SJSA1 (cell line): ENCODE data around the gene LMO1. TPM values are rescaled to one million over a fixed set of nuclear protein-coding genes. Genes with fewer than 3 reads are reported as not detected.
A peak's percentile ranks its signal among the peaks of the same experiment; 100 is the strongest.

Experiments
- DNase-seq, 2 experiments: peaks; one replicate each; pipeline ENCODE4 v3.0.0-alpha.2; 2015 to 2020; ENCODE audit warnings: low spot score in 2 of 2, low read depth in 1 of 2
- H3K27ac ChIP-seq: fragments of 250-450 bp; sonication (Bioruptor Pico); 2 replicates; pipeline ENCODE4 v1.5.1; 2020; ENCODE audit warnings: mild to moderate bottlenecking, moderate library complexity
- H3K27me3 ChIP-seq: fragments of 250-450 bp; sonication (Bioruptor Pico); replicated peaks from 2 replicates; pipeline ENCODE4 v1.5.1; 2020; ENCODE audit warnings: mild to moderate bottlenecking, moderate library complexity
- H3K36me3 ChIP-seq: fragments of 250-450 bp; sonication (Bioruptor Pico); 2 replicates; pipeline ENCODE4 v1.5.1; 2020; ENCODE audit warnings: mild to moderate bottlenecking
- H3K4me1 ChIP-seq: fragments of 250-450 bp; sonication (Bioruptor Pico); replicated peaks from 2 replicates; pipeline ENCODE4 v1.6.1; 2021; ENCODE audit warnings: mild to moderate bottlenecking
- H3K4me3 ChIP-seq: fragments of 250-450 bp; sonication (Bioruptor Pico); 2 replicates; pipeline ENCODE4 v1.5.1; 2020; ENCODE audit warnings: mild to moderate bottlenecking
- H3K9me3 ChIP-seq: fragments of 250-450 bp; sonication (Bioruptor Pico); replicated peaks from 2 replicates; pipeline ENCODE4 v1.5.1; 2020; ENCODE audit warnings: mild to moderate bottlenecking
- total RNA-seq: library from RNA; depleted of rRNA; stranded (reverse); fragments of >200 nt; shearing (Covaris generic); gene quantifications from 2 replicates; pipeline ENCODE4 v1.2.3, GENCODE V29; 2014; rRNA removed

Gene LMO1
- total RNA-seq, result not detected in 2 replicates

DNA sequence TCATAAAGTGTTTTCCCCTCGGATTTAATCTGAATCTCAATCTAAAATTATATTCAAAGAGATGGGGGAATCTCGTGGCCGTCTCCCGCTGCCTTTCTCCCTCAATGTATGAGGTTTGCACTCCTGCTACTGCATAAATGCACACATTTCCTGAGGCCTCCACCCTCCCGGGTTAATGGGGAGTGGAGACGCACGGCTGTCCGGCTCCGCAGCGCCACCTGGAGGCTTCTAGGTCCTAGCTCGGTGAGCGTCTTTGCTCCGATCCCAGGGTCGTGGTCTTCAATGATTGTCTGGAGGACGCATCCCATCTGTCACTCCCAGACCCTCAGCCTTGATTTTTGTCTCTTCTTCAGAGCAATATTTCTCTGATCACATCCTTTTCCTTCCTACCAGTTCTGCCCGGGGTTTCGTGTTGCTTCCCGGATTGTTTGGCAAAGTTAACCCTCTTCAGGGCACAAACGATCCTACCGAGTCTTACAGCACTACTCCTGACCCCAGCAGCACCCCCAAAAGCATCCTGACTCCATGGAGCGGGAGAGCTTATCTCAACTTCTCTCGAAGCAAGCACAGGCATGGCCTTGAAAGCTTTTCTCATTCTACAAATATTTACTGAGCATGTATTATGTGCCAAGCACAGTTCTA is at the start of gene LMO1:
Gene LMO1, minus strand, starts transcription at position 110 of the 642 bp plus-strand sequence. CDS start 516 bp downstream, outside the sequence.
- H3K4me1 ChIP-seq, result 0 out of 2 replicates have a peak, but pooled peaks cover 4% of the 10 kb centered on the region

DNA sequence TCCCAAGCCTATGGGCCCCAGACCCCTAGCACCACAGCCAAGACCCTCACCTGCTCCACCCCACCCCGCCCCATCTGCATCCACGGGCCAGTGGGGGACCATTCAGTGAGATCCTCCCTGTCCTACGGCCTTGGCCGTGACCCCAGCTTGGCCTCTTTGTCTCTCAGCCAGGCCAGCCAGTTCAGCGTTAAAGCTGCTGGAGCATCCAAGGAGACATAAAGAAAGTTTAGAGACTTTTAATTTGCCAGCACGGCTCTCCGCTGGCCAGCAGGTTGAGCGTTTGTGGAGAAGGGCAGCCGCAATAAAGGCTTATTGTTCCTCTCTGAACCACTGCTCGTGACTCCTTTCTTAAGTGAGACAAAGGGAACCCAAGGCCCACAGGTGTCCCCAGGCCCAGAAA is 49.3 kb upstream of the LMO1 start:
- DNase-seq, result no peak
- no peaks in the 10 kb centered on the region for H3K27me3 ChIP-seq
- H3K9me3 ChIP-seq, result no peaks in the 10 kb centered on the region

More for the DNA sequence above, at the start of gene LMO1:
- Histone ChIP-seq H3K27me3 (peaks cover 33% of the 10 kb centered on the region), H3K4me3 (no peak within 1 kb of the TSS), H3K9me3 (no peaks in the 10 kb centered on the region), H3K36me3 (no peaks in the 10 kb centered on the region), H3K27ac (no peak within 1 kb of the TSS)
- peak; percentile 21 to 61 for DNase-seq

DNA sequence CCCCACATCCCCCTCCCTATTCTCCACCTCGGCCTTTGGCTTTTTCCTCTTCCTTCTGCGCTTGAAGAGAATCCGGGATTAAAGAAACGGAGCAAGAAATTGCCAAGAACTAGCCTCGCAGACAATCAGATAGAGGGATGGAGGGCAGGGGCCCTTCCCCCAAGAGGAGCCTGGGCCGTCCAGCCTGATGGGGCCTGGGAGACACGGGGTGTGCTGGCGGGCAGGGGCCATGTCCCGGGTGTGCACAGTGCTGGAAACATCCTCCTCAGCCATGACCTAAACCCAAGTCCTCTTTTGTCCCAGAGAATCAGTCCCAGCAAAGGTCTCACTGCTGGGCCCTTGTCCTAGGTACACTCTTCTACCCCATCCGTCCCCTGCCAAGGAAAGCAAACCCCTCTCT is 47.7 kb upstream of the LMO1 start:
- DNase-seq, result no peak
- no peaks in the 10 kb centered on the region for H3K4me1 ChIP-seq
- no peaks in the 10 kb centered on the region for H3K36me3 ChIP-seq
- H3K27ac ChIP-seq, result no peak overlapping the region
- no peak overlapping the region for H3K4me3 ChIP-seq
- no peaks in the 10 kb centered on the region for H3K27me3 ChIP-seq
- no peaks in the 10 kb centered on the region for H3K9me3 ChIP-seq

More for the DNA sequence above, 49.3 kb upstream of the LMO1 start:
- no peaks in the 10 kb centered on the region for H3K4me1 ChIP-seq
- H3K4me3 ChIP-seq, result no peak overlapping the region
- H3K27ac ChIP-seq, result no peak overlapping the region
- no peaks in the 10 kb centered on the region for H3K36me3 ChIP-seq

DNA sequence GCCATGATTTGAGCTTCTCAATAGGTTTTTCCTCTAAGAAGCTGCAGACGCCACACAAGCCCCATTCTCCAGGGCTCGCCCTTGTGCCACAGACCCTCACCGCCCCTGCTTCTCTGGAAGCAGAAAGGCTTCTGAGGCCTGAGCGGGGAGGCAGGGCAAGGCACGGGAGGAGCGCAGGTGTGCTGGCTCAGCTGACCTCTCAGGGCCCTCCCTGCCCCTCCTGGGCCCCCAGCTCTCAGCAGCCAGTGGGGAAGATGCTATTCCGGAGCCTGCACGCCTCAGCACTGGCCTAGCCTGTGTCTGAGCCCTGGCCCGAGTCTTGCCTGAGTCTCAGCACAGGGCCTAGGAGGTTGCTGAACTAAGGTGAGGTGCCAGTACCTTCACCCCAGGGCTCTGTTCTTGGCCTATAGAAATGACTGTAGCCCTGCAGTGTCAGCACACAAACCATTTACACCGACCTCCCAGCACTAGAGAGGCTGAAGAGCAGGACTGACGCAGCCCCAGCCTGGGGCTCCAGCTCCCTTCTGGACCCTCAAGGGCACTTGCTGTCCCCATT is 47.1 kb upstream of the LMO1 start:
- no peaks in the 10 kb centered on the region for H3K9me3 ChIP-seq
- H3K27ac ChIP-seq, result no peak overlapping the region
- no peaks in the 10 kb centered on the region for H3K4me1 ChIP-seq
- no peaks in the 10 kb centered on the region for H3K36me3 ChIP-seq
- H3K4me3 ChIP-seq, result no peak overlapping the region
- DNase-seq, result no peak
- no peaks in the 10 kb centered on the region for H3K27me3 ChIP-seq

DNA sequence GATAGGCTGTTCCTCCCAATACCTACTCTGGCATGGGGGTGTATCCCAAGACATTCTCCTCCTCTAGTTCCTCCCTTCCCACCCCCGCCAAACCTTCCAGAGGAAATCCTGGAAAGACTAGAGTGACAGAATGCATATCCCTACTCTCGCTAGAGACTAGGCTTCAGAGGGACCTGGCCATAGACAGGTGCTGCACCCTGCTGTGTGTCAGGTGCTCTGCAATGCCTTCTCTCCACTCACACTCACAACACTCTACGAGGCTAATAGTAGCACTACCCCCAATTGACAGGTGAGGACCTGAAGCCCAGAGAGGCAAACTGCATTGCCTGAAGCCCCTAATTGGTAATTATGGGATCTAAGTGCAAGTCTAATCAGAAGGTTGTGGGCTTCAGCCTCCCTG is 46.2 kb upstream of the LMO1 start:
- no peak for DNase-seq
- Histone ChIP-seq H3K4me1 (no peaks in the 10 kb centered on the region), H3K27ac (no peak overlapping the region), H3K27me3 (no peaks in the 10 kb centered on the region), H3K9me3 (no peaks in the 10 kb centered on the region), H3K4me3 (no peak overlapping the region), H3K36me3 (no peaks in the 10 kb centered on the region)

DNA sequence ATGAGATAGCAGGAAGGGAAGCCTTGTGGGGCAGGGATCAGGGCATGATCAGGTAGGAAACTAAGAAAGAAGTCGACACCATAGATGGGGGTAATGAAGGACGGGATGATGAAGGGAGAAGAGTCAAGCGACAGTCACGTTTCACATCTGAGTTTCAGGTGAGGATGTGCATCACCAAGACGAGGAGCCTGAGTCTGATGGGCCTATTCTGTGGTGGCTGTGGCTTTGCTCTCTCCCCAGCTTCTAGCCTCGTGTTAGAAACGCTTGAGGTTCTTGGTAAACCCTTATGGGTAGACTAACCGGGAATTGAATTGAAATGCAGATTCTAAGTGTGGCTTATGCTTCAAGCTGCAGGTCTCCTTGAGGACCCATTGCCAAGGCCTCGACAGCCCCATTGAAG is 45.6 kb upstream of the LMO1 start:
- DNase-seq, result no peak
- no peaks in the 10 kb centered on the region for H3K4me1 ChIP-seq
- H3K9me3 ChIP-seq, result no peaks in the 10 kb centered on the region
- H3K4me3 ChIP-seq, result no peak overlapping the region
- H3K36me3 ChIP-seq, result no peaks in the 10 kb centered on the region
- H3K27me3 ChIP-seq, result no peaks in the 10 kb centered on the region
- H3K27ac ChIP-seq, result no peak overlapping the region

DNA sequence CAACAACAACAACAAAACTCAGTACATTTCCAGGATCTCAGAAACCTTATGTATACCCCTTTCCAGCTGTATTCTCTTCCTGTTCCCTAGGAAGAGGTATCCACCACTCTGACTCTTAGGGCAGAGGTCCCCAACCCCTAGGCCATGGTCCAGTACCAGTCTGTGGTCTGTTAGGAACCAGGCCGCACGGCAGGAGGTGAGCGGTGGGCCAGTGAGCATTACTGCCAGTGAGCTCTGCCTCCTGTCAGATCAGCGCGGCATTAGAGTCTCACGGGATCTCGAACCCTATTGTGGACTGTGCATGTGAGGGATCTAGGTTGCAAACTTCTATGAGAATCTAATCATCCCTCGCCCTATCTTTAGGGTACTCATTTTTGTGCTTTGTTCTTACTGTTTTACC is 43.9 kb upstream of the LMO1 start:
- H3K4me3 ChIP-seq, result no peak overlapping the region
- H3K27ac ChIP-seq, result no peak overlapping the region
- no peaks in the 10 kb centered on the region for H3K4me1 ChIP-seq
- no peaks in the 10 kb centered on the region for H3K9me3 ChIP-seq
- H3K27me3 ChIP-seq, result no peaks in the 10 kb centered on the region
- H3K36me3 ChIP-seq, result no peaks in the 10 kb centered on the region
- DNase-seq, result no peak

DNA sequence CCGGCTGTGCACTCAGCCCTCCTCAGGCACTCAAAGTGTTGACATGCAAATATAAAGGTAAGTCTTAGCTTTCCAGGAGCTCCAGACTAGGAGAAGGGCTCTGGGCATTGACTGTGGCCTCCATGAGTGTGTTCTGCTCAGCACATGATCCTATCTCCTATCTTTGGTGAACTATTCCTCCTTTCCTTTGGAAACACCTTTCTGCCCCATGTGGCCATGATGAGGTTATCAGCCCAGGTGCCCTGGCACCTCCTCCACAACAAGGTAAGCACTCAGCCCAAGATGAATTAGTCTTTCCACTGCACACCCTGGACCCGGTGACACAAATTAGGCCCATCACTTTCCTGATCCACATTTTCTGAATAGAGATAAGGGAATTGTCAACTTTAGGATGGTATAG is 37.9 kb upstream of the LMO1 start:
- no peak overlapping the region for H3K4me3 ChIP-seq

DNA sequence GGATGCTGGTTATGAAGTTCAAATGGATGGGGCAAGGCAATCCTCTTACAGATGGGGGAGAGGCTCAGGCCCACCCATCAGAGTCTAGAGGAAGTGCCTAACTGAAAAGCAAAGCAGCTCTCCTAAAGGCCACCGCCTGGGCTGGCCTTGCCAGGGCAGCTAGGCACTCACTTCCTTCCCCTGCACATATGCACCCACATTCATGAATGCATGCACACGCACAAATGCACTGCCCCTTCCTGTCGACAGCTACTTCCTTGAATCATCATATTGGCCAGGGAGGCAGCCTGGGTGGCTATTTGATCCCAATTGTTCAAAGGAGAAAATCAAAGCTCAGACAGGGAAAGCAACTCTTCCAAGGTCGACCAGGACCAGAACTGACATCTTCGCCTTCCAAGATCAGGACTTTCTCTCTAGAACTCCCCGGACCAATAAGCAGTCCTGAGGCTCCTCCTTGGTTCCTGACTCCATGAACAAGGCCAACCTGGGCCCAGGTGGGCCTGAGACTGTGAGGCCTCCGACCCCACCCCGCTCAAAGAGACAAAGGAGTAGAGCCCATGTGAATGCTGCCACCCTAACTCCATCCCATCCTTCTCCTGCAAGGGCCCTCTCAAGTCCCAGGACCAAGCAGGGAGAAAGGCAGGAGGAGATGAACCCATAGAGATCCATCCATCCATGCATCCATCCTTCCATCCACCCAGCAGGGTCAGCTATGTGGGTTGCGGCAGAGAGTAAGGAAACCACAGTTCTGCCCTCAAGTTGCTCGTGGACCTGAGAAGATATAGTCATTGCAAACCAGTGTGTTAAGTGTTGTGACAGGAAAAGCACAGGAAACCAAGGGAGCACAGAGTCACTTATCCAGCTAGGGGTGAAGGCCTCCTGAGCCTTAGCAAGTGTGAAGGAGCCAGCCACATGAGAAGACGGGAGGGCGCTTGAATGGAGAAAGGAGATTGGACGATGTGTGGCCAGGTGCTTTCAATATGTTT is 35.4 kb upstream of the LMO1 start:
- Histone ChIP-seq H3K36me3 (no peaks in the 10 kb centered on the region), H3K27me3 (no peaks in the 10 kb centered on the region), H3K9me3 (no peaks in the 10 kb centered on the region), H3K4me1 (no peaks in the 10 kb centered on the region), H3K27ac (no peak overlapping the region), H3K4me3 (no peak overlapping the region)
- no peak for DNase-seq

More for the DNA sequence above, 37.9 kb upstream of the LMO1 start:
- no peaks in the 10 kb centered on the region for H3K4me1 ChIP-seq
- H3K9me3 ChIP-seq, result no peaks in the 10 kb centered on the region
- no peak for DNase-seq
- H3K27ac ChIP-seq, result no peak overlapping the region
- H3K36me3 ChIP-seq, result no peaks in the 10 kb centered on the region
- H3K27me3 ChIP-seq, result no peaks in the 10 kb centered on the region

DNA sequence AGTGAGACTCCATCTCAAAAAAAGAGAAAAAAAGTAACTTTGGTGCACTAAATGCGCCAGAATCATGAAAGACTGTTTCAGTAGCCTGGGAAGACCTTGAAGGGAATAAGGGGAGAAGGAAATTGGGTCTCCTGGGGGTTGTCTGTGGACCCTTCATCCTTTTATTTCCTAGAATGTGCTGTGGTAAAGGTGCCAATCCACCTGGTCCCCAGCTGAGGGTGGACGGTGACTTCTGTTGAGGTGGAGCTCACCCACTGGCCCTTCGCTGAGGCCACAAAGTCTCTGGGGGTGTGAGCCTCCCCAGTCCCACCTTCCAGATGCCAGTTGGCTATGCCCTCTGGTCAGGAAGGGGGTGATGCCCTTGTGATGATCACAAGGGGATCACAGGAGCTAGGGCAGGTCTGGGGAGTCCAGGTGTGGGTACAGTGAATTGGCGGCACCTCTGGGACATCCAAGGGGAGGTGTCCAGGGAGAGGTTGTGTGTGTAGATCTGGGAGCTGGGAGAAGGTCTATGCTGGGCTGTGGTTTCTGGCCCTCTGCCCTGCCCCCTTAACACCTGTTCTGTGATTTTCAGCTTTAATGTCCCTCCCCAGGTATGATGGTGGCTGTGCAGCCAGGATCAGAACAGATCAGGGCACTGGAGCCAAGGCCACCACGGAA is 34.2 kb upstream of the LMO1 start:
- no peak for DNase-seq
- no peaks in the 10 kb centered on the region for H3K27me3 ChIP-seq

DNA sequence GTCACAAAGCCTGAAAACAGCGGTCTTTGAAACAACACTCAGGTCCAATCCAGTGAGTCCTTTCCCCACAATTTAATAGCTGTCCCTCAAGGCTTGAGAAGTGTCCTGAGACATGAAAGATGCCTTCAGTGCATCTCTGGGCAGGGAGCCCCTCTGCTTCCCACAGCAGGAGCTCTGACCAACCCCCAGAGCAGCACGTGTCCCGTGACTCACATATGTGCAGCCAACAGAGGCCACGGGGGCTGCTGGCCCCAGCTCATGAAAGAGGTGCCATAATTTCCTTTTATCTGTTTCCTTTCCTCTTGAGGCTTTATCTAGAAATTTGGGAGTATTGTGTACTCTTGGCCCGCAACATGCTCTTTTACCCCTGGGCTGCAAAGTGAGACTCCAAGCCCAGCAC is 33.2 kb upstream of the LMO1 start:
- Histone ChIP-seq H3K4me1 (no peaks in the 10 kb centered on the region), H3K9me3 (no peaks in the 10 kb centered on the region), H3K27ac (no peak overlapping the region), H3K27me3 (no peaks in the 10 kb centered on the region), H3K36me3 (no peaks in the 10 kb centered on the region), H3K4me3 (no peak overlapping the region)
- DNase-seq, result no peak

More for the DNA sequence above, 34.2 kb upstream of the LMO1 start:
- no peak overlapping the region for H3K27ac ChIP-seq
- no peaks in the 10 kb centered on the region for H3K9me3 ChIP-seq
- no peak overlapping the region for H3K4me3 ChIP-seq
- H3K4me1 ChIP-seq, result no peaks in the 10 kb centered on the region
- H3K36me3 ChIP-seq, result no peaks in the 10 kb centered on the region

DNA sequence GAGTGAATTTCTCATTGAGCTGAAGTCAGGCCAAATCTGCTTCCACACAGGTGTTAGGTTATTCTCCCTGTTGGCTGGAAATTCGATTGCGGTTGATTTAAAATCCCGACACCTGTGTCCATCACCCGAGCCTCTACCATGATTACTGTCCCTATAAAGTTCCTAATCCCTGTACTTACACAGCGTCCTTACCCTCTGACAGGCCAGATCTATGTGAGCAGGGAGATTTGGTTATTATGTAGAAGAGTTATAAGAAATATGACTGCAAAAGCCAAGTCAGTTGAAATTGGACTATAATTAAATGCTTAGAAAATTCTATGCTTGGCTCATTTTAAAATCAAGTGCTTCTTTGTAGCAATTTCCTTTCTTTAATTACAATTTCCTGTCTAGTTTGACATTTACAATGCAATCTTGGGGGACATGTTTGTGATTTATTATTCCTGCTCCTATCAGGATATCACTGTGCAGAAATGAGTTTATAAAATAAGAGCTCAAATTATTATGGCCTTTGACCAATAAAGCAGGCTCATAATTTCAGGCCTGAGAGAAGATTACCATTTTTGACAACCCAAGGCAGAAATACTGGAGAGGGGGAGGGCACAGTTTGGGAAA is 32.5 kb upstream of the LMO1 start:
- Histone ChIP-seq H3K27me3 (no peaks in the 10 kb centered on the region), H3K9me3 (no peaks in the 10 kb centered on the region), H3K4me1 (no peaks in the 10 kb centered on the region)

DNA sequence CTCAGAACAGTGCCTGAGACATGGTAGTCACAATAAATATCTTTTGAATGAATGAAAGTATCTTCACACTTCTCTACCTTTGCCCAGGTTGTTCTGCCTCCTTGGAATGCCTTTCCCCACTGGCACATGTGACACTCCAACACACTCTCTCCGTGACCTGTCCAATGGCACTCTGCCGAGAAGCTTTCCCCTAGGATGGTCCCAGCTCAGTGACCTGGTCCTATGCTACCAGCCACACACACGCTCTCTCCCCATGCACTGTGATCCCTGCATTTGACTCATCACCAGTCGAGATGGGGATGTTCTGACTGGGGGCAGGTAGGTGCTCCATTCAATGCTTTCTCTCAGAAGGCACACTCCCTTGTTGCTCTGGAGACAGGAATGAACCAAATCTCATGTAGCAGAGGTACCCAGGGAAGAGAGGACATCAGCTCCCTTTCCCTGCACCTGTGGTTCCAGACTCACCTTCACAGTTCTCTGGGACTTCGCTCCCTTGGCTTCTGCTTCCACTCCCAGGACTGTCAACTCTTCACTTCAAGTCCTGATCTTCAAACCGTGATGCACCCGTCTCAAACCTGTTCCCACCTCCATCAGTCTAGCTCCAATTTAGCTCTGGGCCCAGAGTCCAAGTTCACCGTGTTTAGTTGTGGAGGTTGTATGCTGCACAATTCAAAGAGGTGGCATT is 30.7 kb upstream of the LMO1 start:
- Histone ChIP-seq H3K27me3 (no peaks in the 10 kb centered on the region), H3K9me3 (no peaks in the 10 kb centered on the region), H3K27ac (no peak overlapping the region), H3K36me3 (no peaks in the 10 kb centered on the region), H3K4me3 (no peak overlapping the region), H3K4me1 (no peaks in the 10 kb centered on the region)
- DNase-seq, result no peak

More for the DNA sequence above, 32.5 kb upstream of the LMO1 start:
- Histone ChIP-seq H3K36me3 (no peaks in the 10 kb centered on the region), H3K4me3 (no peak overlapping the region), H3K27ac (no peak overlapping the region)
- no peak for DNase-seq
